ENCODE results near the gene KLK4.

Gene KLK4

GRCh38 chr19:50906217-50906616 is 5.0 kb downstream of the KLK4 start:
- TF ChIP-seq, protein P1, sequence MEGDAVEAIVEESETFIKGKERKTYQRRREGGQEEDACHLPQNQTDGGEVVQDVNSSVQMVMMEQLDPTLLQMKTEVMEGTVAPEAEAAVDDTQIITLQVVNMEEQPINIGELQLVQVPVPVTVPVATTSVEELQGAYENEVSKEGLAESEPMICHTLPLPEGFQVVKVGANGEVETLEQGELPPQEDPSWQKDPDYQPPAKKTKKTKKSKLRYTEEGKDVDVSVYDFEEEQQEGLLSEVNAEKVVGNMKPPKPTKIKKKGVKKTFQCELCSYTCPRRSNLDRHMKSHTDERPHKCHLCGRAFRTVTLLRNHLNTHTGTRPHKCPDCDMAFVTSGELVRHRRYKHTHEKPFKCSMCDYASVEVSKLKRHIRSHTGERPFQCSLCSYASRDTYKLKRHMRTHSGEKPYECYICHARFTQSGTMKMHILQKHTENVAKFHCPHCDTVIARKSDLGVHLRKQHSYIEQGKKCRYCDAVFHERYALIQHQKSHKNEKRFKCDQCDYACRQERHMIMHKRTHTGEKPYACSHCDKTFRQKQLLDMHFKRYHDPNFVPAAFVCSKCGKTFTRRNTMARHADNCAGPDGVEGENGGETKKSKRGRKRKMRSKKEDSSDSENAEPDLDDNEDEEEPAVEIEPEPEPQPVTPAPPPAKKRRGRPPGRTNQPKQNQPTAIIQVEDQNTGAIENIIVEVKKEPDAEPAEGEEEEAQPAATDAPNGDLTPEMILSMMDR (IDR thresholded peaks at IDR 0.05; ENCODE audit: low read depth, low read length), result peak; percentile 52
- TF ChIP-seq POLR2A (IDR thresholded peaks at IDR 0.05; ENCODE audit: extremely low read depth, insufficient read length) (no peak), MAX (IDR thresholded peaks at IDR 0.05; ENCODE audit: low read depth, low read length) (no peak), MYC (IDR thresholded peaks at IDR 0.05; ENCODE audit: low read depth, low read length) (no peak)
- DNase-seq (ENCODE audit: low read depth), result peak; percentile 43
- no peak overlapping the region for H3K4me3 ChIP-seq (ENCODE audit: low read depth, low read length)

DNA sequence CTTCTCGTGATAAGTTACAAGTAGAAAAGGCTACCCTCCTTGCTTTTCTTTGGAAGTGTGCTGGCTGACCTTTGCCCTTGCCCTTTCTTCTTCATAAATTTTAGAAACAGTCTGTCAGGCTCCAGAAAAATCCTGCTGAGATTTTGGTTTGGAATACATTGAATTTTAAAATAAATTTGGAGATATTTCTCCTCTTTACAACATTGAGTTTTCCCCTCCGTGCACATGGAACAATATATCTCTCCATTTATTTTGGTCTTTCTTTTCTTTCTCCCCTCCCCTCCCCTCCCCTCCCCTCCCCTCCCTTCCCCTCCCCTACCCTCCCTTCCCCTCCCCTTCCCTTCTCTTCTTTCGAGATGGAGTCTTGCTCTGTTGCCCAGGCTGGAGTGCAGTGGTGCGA is 8.6 kb downstream of the KLK4 start:
- TF ChIP-seq MYC (IDR thresholded peaks at IDR 0.05; ENCODE audit: low read depth, low read length) (no peak), MAX (IDR thresholded peaks at IDR 0.05; ENCODE audit: low read depth, low read length) (no peak), POLR2A (IDR thresholded peaks at IDR 0.05; ENCODE audit: extremely low read depth, insufficient read length) (no peak)
- TF ChIP-seq, protein P1 (IDR thresholded peaks at IDR 0.05; ENCODE audit: low read depth, low read length), result no peak
- no peak overlapping the region for H3K4me3 ChIP-seq (ENCODE audit: low read depth, low read length)
- DNase-seq (ENCODE audit: low read depth), result no peak

DNA sequence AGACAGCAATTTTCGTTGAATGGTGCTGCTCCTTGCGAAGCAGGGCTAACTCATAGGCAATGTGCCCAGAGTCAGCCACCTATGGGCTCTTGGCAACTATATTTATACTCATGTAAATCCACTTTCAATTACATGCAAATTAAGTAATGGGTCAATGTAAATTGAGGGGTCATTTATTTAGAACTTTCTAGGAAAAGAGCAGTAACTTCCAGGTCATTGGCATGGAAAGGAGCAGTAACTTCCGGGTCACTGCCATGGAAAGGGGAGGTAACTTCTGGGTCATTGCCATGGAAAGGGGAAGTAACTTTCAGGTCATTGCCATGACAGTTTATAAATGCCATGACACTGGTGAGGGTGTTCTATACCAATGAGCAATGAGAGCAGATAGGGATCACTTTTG is 11.6 kb downstream of the KLK4 start:
- DNase-seq (ENCODE audit: low read depth), result peak; percentile 48
- TF ChIP-seq MYC (IDR thresholded peaks at IDR 0.05; ENCODE audit: low read depth, low read length), result no peak
- no peak for TF ChIP-seq POLR2A (IDR thresholded peaks at IDR 0.05; ENCODE audit: extremely low read depth, insufficient read length)
- TF ChIP-seq MAX (IDR thresholded peaks at IDR 0.05; ENCODE audit: low read depth, low read length), result no peak
- TF ChIP-seq, protein P1 (IDR thresholded peaks at IDR 0.05; ENCODE audit: low read depth, low read length), result no peak

GRCh38 chr19:50898018-50898417 is 13.2 kb downstream of the KLK4 start:
- TF ChIP-seq, protein P1 (IDR thresholded peaks at IDR 0.05; ENCODE audit: low read depth, low read length), result no peak
- no peak overlapping the region for H3K4me3 ChIP-seq (ENCODE audit: low read depth, low read length)
- no peak for DNase-seq (ENCODE audit: low read depth)

More for the DNA sequence above, 11.6 kb downstream of the KLK4 start:
- H3K4me3 ChIP-seq (ENCODE audit: low read depth, low read length), result no peak overlapping the region

DNA sequence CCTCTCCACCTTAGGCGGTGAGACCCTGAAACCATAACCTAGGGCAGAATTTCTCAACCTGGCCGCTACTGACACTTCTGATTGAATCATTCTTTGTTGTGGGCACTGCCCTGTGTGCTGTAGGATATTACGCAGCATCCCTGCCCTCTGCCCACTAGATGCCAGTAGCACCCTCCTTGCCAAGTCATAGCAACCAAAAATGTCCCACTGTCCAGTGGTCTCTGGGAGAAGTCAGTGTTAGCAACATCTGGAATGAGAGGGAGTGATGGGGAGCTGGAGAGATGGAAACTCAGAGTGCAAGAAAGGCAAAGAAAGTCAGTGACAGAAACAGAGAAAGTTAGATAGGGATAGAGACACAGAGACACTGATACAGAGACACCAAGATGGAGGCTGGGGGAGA is 13.6 kb downstream of the KLK4 start:
- no peak for DNase-seq (ENCODE audit: low read depth)
- H3K4me3 ChIP-seq (ENCODE audit: low read depth, low read length), result no peak overlapping the region
- TF ChIP-seq MAX (IDR thresholded peaks at IDR 0.05; ENCODE audit: low read depth, low read length), result no peak
- TF ChIP-seq, protein P1 (IDR thresholded peaks at IDR 0.05; ENCODE audit: low read depth, low read length), result no peak
- TF ChIP-seq POLR2A (IDR thresholded peaks at IDR 0.05; ENCODE audit: extremely low read depth, insufficient read length), result no peak
- TF ChIP-seq MYC (IDR thresholded peaks at IDR 0.05; ENCODE audit: low read depth, low read length), result no peak

GRCh38 chr19:50897191-50897607 is 14.0 kb downstream of the KLK4 start:
- DNase-seq (ENCODE audit: low read depth), result no peak
- TF ChIP-seq MAX (IDR thresholded peaks at IDR 0.05; ENCODE audit: low read depth, low read length) (no peak), POLR2A (IDR thresholded peaks at IDR 0.05; ENCODE audit: extremely low read depth, insufficient read length) (no peak), MYC (IDR thresholded peaks at IDR 0.05; ENCODE audit: low read depth, low read length) (no peak)
- TF ChIP-seq, protein P1 (IDR thresholded peaks at IDR 0.05; ENCODE audit: low read depth, low read length), result no peak
- H3K4me3 ChIP-seq (ENCODE audit: low read depth, low read length), result no peak overlapping the region
